Large intestine (tissue), 3 donors: Measurements from ENCODE around the gene CACNA1C. TPM values are rescaled to one million over a fixed set of nuclear protein-coding genes. Genes with fewer than 3 reads are reported as not detected.
"Not testable (repeated sequence)": the region's sequence is repeated elsewhere in the genome, so short reads cannot be mapped to it uniquely, and the experiment has no call there.

Experiments used
- DNase-seq, 2 donors: peaks; one replicate each; pipeline versions ENCODE4 v3.0.0 to v3.0.0-alpha.2; 2013
- H3K27ac ChIP-seq: one replicate; pipeline ENCODE4 v1.5.1; 2013; ENCODE audit warnings: low read length
- H3K27me3 ChIP-seq: 2 replicates; pipeline ENCODE4 v1.6.1; 2013; ENCODE audit warnings: low read length; ENCODE audit not compliant: control insufficient read depth, insufficient read depth
- H3K36me3 ChIP-seq: 2 replicates; pipeline ENCODE4 v1.6.1; 2013; ENCODE audit warnings: low read length; ENCODE audit not compliant: control insufficient read depth, insufficient read depth
- H3K4me1 ChIP-seq: one replicate; pipeline ENCODE4 v1.6.1; 2013; ENCODE audit warnings: low read length; ENCODE audit not compliant: control insufficient read depth, insufficient read depth
- H3K4me3 ChIP-seq: one replicate; pipeline ENCODE4 v1.5.1; 2013; ENCODE audit warnings: low read length
- H3K9me3 ChIP-seq: one replicate; pipeline ENCODE4 v1.6.1; 2013; ENCODE audit warnings: mild to moderate bottlenecking, low read depth, low read length, moderate library complexity; ENCODE audit not compliant: control insufficient read depth
- WGBS: methylation state at CpG from one replicate; pipeline ENCODE4 v1.1.5; 2013; ENCODE audit warnings: low lambda C conversion rate; ENCODE audit not compliant: insufficient coverage; 5-methylcytosine and 5-hydroxymethylcytosine counted together
- polyA plus RNA-seq: library from polyadenylated mRNA; unstranded; fragments of 120-200 nt; gene quantifications from one replicate; pipeline ENCODE4 v1.2.1, GENCODE V29; 2013

CACNA1C gene
- polyA plus RNA-seq, 1 donor: 5.9 TPM

DNA sequence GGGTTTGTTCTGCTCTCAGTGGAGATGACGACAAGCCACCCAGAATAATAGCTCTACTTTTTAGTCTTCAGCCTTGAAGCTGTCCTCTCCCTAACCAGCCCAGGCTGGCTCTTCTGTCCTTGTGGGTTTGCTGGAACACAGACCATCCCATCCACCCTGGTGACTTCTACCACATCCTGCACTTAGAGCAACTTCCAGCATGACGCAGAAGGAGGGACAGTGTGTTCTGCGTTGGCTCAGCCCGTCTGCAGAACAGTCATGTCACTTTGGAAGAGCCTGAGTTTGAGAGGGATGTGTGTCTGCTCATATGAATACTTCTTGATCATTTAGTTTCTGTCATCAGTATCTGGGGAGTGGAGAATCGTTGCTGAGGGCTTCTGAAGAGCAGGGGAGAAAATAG lies 198.0 kb downstream of the CACNA1C start:
- Histone ChIP-seq H3K9me3 (no peaks in the 10 kb centered on the region), H3K27me3 (peaks cover 2% of the 10 kb centered on the region), H3K27ac (no peak overlapping the region), H3K4me1 (peaks cover 3% of the 10 kb centered on the region), H3K4me3 (no peak overlapping the region), H3K36me3 (no peaks in the 10 kb centered on the region)
- no CpG with 5 or more reads among the region's 5 CpGs for WGBS
- DNase-seq: no peak

DNA sequence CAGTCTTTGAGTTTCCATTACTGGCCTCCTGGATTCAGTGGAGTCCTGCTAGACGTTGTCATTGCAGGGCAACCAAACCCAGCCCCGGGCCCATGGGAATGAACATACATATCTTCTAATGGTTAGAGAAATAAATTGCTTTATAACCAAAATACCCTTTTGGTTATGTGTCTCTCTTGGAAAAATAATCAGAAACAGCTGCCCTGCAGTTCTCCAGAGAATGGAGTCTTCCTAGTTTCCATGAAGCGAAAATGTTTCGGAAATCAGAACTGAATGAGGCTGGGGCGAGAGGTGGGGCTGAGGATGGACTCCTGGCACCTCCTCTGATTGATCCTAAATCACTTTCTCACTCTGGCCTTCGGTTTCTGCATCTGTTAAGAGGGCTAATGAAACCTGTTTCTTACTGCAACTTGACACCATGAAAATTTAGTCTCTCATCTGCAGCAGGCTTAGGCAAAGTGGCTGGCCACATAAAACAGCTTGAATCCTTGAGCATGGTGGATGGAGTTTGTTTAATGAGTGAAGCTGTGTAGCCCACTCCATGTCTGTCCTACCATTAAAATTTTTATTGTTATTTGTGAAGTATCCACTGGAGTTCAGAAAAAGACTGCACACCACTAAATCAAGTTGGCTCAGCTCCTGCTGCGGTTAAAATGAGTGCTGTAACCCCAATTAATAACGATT lies 198.9 kb downstream of the CACNA1C start:
- H3K27me3 ChIP-seq: peaks cover 2% of the 10 kb centered on the region
- no CpG with 5 or more reads among the region's 8 CpGs for WGBS
- H3K27ac ChIP-seq: no peak overlapping the region
- no peaks in the 10 kb centered on the region for H3K36me3 ChIP-seq
- peaks cover 3% of the 10 kb centered on the region for H3K4me1 ChIP-seq
- H3K9me3 ChIP-seq: no peaks in the 10 kb centered on the region
- H3K4me3 ChIP-seq: no peak overlapping the region
- DNase-seq: no peak

DNA sequence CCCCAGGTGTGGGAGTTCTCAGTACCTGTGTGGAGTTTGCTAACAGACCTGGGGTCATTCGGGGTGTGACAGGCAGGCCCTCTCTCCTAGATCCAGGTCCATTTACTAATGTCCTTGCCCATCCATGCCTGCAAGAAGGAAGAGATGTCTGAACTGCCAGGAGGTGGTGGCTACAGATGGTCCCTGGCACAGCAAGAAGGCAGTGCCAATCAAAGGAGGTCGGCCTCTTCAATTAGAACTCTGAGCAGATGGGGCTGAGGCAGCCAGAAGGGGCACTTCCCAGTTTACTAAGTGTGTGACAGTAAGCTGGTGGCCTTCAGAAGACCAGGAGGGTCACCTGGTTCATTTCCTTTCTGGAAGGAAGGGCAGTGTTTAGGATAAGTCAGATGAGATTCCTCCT lies 202.5 kb downstream of the CACNA1C start:
- Histone ChIP-seq H3K4me3 (no peak overlapping the region), H3K4me1 (peaks cover 4% of the 10 kb centered on the region), H3K27ac (no peak overlapping the region), H3K9me3 (no peaks in the 10 kb centered on the region), H3K27me3 (peaks cover 2% of the 10 kb centered on the region), H3K36me3 (no peaks in the 10 kb centered on the region)
- WGBS: no CpG with 5 or more reads among the region's 2 CpGs
- DNase-seq: no peak

DNA sequence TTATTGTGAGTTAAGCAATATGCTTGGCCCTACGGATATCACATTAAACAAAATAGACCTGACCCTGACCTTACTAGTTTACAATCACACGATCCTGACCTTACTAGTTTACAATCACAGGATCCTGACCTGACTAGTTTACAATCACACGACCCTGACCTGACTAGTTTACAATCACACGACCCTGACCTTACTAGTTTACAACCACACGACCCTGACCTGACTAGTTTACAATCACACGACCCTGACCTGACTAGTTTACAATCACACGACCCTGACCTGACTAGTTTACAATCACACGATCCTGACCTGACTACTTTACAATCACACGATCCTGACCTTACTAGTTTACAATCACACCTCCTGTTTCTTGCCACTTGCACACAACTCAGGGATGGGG lies 202.9 kb downstream of the CACNA1C start:
- not testable (repeated sequence) for H3K27me3 ChIP-seq, H3K4me3 ChIP-seq, H3K27ac ChIP-seq, H3K36me3 ChIP-seq, H3K4me1 ChIP-seq, H3K9me3 ChIP-seq
- DNase-seq: peak in 1 of 2 donors; percentile 43
- WGBS: 88% methylated on average over 7 of the region's 9 CpGs

DNA sequence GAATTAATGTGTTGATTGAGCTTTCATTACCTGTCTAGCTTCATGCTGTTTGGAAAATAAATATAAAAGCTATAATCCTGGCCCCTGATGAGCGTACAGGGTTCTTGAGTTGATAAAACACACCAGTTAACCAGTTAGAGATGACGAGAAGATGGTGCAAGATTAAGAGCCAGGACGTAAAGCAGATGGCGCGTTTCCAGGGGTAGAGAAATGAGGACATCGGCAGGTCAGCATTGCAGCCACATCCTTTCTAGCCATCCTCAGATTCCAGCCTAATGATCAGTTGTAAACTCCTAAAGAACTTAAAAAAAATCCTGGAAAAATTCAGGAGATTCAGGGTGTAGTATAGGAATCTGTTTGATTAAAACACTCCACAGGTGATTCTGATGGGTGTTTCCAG lies 203.7 kb downstream of the CACNA1C start:
- no peaks in the 10 kb centered on the region for H3K36me3 ChIP-seq
- peaks cover 4% of the 10 kb centered on the region for H3K4me1 ChIP-seq
- H3K27me3 ChIP-seq: peaks cover 2% of the 10 kb centered on the region
- no peak overlapping the region for H3K4me3 ChIP-seq
- no peaks in the 10 kb centered on the region for H3K9me3 ChIP-seq
- no peak for DNase-seq
- no peak overlapping the region for H3K27ac ChIP-seq
- WGBS: 93% methylated on average over 2 of the region's 6 CpGs

DNA sequence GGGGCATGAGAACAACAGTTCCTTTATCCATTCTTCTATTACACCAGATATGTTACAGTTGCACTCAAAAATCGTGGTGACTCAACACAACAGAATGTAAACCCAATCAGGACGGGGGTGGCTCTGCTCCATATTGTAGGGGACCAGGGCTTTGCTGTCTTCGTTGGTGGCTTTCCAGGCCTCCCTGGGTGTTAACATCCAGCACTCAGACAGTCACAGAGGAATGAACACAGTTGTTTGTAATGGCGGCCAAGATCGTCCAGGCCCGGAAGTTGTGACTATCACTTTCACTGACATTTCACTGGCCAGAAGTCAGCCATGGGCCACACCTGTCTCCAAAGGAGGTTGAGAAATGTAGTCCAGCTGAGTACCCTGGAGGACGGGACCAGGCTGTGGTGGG lies 204.1 kb downstream of the CACNA1C start:
- Histone ChIP-seq H3K27ac (no peak overlapping the region), H3K36me3 (no peaks in the 10 kb centered on the region), H3K27me3 (peaks cover 2% of the 10 kb centered on the region), H3K4me1 (peaks cover 4% of the 10 kb centered on the region), H3K9me3 (no peaks in the 10 kb centered on the region), H3K4me3 (no peak overlapping the region)
- no peak for DNase-seq
- no CpG with 5 or more reads among the region's 7 CpGs for WGBS

DNA sequence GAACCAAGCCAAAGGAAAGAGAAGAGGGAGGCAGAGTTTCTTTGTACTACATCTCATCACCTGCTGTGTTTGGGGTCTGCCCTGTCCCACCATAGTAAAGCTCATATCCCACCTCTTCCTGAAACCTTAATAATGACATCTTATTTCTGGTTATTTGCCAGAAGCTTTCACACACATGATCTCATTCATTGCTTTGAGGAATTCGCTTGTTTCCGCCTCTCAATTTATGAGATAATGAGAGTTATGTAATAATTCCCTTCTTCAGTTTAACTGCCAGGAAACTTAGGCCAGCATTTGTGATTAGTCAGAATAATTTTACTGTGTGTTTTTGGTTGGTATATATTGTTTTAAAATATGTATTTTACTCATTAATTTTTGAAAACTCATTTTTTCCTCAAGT lies 205.2 kb downstream of the CACNA1C start:
- no CpG with 5 or more reads among the region's 2 CpGs for WGBS
- H3K4me3 ChIP-seq: no peak overlapping the region
- H3K9me3 ChIP-seq: no peaks in the 10 kb centered on the region
- DNase-seq: no peak
- no peak overlapping the region for H3K27ac ChIP-seq
- peaks cover 4% of the 10 kb centered on the region for H3K4me1 ChIP-seq
- no peaks in the 10 kb centered on the region for H3K36me3 ChIP-seq
- H3K27me3 ChIP-seq: no peaks in the 10 kb centered on the region

DNA sequence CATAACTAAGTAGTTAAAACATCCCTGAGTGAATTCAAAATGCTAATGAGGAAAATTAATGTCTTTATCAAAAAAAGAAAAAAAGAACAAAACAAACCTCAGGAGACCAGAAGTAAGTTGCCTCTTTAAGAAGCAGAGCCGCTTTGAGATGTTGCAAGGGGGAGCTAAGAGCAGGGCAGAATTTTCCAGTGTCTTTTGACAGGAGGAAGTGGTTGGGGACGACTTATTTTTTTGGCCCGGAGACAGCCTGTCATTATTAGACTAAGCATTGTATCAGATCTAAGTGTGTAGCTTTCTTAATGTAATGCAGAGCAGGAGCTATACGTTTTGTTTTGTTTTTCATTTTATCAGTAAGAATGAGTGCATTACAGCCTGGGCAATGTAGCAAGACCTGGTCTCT lies 206.6 kb downstream of the CACNA1C start:
- Histone ChIP-seq H3K4me1 (peaks cover 4% of the 10 kb centered on the region), H3K4me3 (no peak overlapping the region), H3K36me3 (no peaks in the 10 kb centered on the region), H3K27me3 (no peaks in the 10 kb centered on the region), H3K9me3 (no peaks in the 10 kb centered on the region), H3K27ac (no peak overlapping the region)
- DNase-seq: no peak
- 100% methylated on average over 1 of the region's 4 CpGs for WGBS

DNA sequence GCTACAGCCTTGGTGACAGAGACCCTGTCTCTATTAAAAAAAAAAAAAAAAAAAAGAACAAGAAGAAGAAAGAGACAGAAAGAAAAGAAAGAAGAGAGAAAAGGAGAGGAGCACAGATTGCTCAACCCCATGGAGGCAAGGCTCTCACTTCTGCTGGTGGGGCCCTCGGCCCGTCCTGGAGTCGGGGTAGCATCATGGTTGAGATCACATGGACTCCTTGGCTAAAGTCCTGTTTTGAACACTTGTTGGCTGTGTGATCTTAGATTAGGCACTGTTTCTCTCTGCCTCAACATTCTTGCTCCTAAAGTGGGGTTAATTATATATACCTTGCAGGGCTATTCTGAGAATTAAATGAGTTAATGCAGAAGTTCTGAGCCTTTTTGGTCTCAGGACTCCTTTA lies 207.7 kb downstream of the CACNA1C start:
- Histone ChIP-seq H3K27ac (no peak overlapping the region), H3K4me3 (no peak overlapping the region), H3K27me3 (no peaks in the 10 kb centered on the region), H3K9me3 (no peaks in the 10 kb centered on the region), H3K36me3 (no peaks in the 10 kb centered on the region), H3K4me1 (peaks cover 4% of the 10 kb centered on the region)
- WGBS: no CpG with 5 or more reads among the region's 3 CpGs
- peak in 1 of 2 donors; percentile 69 for DNase-seq

DNA sequence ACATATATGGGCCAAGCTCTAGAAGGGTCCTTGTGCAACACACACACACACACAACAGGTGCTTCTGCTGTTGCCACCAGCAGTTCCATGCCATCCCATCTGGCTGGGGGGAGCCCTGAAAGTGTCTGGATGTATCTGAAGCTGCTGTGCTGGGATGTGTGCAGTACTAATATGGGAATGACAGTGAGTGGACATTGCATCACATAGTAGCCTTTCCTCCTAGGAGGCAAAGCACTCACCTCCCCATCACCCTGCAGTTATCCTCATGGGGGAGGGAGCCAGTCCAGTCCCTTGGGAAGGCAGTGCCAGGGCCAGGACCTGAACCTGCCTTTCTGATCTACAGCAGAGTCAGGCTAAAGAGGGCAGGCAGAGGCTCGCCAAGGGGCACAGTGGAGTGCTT lies 208.9 kb downstream of the CACNA1C start:
- no CpG with 5 or more reads among the region's 1 CpG for WGBS

DNA sequence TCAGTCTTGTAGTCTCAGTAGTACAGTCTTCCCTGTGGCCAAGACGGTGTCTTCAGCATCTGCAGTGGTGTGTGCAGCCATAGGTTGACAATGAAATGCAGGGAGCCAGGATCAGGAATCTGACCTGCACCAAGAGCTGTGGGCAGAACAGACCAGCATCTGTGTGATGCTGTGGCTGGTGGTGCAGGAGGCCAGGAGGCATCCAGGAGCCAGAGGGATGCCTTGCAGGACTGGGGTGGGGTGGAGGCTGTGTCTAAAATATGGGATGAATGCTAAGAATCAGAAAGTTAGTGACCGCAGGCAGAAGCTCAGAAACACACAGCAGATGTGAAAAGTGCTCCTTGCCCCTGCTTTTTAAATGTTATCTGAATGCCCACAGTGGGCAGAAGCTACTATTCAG lies 209.7 kb downstream of the CACNA1C start:
- H3K27me3 ChIP-seq: no peaks in the 10 kb centered on the region
- no peaks in the 10 kb centered on the region for H3K36me3 ChIP-seq
- H3K9me3 ChIP-seq: no peaks in the 10 kb centered on the region
- WGBS: no CpG with 5 or more reads among the region's 2 CpGs
- H3K4me3 ChIP-seq: no peak overlapping the region
- H3K27ac ChIP-seq: no peak overlapping the region
- peaks cover 16% of the 10 kb centered on the region for H3K4me1 ChIP-seq
- no peak for DNase-seq

More for the DNA sequence above, 208.9 kb downstream of the CACNA1C start:
- H3K27ac ChIP-seq: no peak overlapping the region
- no peaks in the 10 kb centered on the region for H3K36me3 ChIP-seq
- no peaks in the 10 kb centered on the region for H3K27me3 ChIP-seq
- H3K4me3 ChIP-seq: no peak overlapping the region
- H3K9me3 ChIP-seq: no peaks in the 10 kb centered on the region
- DNase-seq: no peak
- H3K4me1 ChIP-seq: peaks cover 13% of the 10 kb centered on the region
